Mammary epithelial cell (primary cell): ENCODE measurements around the gene HMG20A.

Experiments
- CTCF ChIP-seq, 2 donors: IDR thresholded peaks in 1 of 2; conservative IDR thresholded peaks in 1 of 2; 2 replicates each; pipeline ENCODE4 v1.5.1; 2011 to 2012; ENCODE audit warnings: inconsistent platforms in 2 of 2, low read length in 2 of 2, mild to moderate bottlenecking in 2 of 2, control low read depth in 1 of 2, low read depth in 1 of 2; ENCODE audit not compliant: insufficient read depth in 1 of 2; ENCODE audit errors: extremely low read depth in 1 of 2
- EZH2 ChIP-seq: IDR thresholded peaks from 2 replicates; pipeline ENCODE4 v1.6.1; 2012; ENCODE audit warnings: low read length, inconsistent platforms, borderline replicate concordance

- no peak for TF ChIP-seq CTCF (conservative IDR thresholded peaks at IDR 0.05 in 1 of 2, IDR thresholded peaks at IDR 0.05 in 1 of 2; ENCODE audit: extremely low read depth in 1 of 2, insufficient read depth in 1 of 2, low read depth in 1 of 2, low read length in 2 of 2)
- no peak for TF ChIP-seq EZH2
These were observed 29.2 kb upstream of the HMG20A start for GRCh38 chr15:77391372-77391951.
